SKM-1 treated with dmso at 0.1 percent for 144 hours (cell line): Measurements from ENCODE around the gene VTI1B.

Experiments used
- DNase-seq: peaks from one replicate; lab custom pipeline; 2025; ENCODE audit not compliant: unreplicated experiment; lab: John Stamatoyannopoulos, UW

The VTI1B gene

DNA sequence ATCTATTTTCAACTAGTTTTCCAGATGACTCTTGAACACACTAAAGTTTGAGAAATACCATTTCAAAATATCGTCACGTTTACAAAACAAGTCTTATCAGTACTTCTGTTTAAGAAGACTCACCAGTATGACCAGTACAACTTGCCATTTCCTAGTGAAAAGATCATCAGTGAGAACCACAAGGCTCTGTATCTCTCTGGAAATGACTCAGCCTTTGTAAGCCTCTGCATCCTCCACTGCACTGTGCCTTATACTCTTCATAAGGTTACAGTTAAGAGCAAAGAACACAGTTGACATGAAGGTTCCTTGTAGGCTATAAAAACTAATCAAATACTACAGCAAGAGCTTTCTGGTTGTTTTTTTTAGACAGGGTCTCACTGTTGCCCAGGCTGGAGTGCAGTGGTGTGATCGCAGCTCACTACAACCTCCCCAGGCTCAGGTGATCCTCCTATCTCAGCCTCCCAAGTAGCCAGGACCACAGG is 5.7 kb upstream of the VTI1B start:
- DNase-seq: peak; percentile 42

DNA sequence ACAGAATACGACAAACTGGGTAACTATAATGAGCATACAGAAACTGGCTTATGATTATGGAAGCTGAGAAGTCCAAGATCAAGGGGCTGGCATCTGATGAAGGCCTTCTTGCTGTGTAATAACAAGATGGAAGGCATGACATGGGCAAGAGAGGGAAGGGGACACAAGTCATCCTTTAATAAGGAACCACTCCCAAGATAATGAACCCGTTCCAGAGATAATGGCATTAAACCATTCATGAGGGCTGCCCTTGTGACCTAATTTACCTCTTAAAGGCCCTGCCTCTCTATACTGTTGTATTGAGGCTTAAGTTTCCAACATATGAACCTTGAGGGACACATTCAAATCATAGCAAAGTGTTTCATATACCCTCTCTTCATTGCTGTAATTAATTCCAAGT is 4.6 kb upstream of the VTI1B start:
- no peak for DNase-seq

DNA sequence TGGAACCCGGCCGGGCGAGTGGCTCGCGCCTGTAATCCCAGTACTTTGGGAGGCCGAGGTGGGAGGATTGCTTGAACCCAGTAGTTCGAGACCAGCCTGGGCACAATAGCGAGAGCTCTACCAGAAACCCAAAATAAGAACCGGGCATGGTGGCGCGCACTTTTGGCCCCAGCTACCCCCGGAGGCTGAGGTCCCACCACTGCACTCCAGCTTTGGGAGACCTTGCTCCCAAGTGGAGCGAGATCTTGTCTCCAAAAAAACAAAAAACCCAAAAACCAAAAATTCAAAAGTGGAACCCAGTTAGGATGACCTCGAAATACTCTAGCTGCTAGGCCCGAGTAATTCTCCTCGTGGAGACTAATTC is 769 bp upstream of the VTI1B start:
- DNase-seq: no peak

DNA sequence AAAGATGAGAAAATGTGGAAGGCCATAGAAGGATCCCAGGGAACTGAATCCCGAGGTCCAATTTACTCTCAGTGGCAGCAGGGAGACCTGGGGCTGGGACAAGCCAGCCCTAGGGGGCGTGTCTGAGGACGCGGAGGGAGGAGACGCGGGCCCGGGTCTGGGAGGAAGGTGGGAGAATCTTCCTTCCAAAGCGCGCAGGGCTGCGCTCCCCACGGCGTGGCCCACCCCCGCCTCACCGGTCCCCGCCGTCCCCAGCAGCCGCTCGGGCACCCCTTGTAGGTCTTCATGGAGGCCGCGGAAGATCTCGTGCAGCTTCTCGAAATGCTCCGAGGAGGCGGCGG is 323 bp downstream of the VTI1B start:
- DNase-seq: no peak

DNA sequence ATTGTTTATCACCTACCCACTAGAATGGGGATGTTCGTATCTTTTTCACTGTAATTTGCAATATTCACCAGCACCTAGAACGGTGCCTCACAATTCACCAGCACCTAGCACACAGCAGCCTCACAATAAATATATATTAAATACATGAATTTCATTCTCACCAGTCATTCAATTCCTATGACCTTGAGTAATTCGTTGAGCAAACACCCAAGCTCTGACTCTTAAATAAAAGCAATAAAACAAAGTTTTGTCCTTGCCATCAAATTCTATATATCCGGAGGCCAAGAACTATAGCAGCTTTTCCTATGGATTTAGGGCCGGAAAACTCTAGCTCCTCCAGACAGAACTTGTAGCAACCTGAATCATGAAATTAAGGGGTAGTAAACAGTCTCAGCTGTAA is 981 bp downstream of the VTI1B start:
- DNase-seq: no peak

DNA sequence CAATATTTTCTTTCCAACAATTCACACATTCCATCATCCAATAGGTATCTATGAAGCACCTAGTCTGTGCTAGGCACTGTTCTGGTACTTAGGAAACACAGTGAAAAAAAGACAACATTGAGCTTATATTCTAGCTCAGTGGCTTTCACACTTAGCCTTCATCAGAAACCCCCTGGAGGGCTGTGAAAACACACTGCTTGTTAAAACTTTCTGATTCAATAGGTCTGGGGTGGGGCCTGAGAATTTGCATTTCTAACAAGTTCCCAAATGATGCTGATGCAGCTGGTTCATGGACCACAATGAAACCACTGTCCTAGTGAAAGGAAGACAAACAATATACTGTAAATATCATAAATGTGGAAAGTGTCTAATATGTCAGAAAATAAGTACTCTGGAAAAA is 5.9 kb downstream of the VTI1B start:
- DNase-seq: no peak

- DNase-seq: no peak
Observed at GRCh38 chr14:67666750-67667449, 7.5 kb downstream of the VTI1B start.

GRCh38 chr14:67665868-67666267 is 8.6 kb downstream of the VTI1B start:
- DNase-seq: no peak

DNA sequence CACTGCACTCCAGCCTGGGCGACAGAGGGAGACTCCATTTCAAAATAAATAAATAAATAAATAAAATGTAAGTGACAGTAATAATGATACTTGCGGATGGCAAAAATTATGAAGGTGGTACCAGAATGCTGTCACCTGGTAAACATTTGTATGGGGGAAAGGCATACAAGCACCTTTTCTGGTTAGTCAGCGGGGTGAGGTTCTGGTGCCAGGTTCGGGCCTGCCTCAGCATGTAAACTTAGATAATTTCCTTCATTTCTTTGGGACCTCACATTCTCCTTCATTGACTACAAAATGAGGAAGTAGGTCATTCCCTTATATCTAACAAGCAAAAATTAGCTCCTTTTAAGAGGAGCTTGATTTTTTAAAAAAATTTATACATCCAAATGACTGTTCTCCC is 10.8 kb downstream of the VTI1B start:
- DNase-seq: no peak

- no peak for DNase-seq
Observed at GRCh38 chr14:67653651-67654280, 20.7 kb downstream of the VTI1B start.

- no peak for DNase-seq
Observed at GRCh38 chr14:67652189-67652588, 22.2 kb downstream of the VTI1B start.

GRCh38 chr14:67650694-67651093 is 23.7 kb downstream of the VTI1B start:
- DNase-seq: no peak

DNA sequence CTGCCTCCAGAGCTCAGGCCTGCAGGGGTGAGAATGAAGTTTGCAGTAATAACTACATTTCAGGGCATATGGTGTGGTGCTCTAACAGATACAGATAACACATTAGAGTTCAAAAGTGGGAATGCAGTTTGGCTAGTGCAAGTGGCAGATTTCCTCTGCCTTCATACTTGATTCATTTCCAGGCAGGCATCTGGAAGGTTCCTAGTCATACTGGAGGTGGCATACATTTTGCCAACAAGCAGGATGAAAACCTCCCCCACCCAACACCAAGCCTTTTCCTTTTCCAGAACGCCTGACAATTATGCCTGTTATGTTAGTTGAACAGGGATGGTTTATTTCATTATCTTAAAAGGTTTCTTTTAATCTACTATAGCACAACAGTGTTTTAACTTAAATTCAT is 24.3 kb downstream of the VTI1B start:
- DNase-seq: no peak

DNA sequence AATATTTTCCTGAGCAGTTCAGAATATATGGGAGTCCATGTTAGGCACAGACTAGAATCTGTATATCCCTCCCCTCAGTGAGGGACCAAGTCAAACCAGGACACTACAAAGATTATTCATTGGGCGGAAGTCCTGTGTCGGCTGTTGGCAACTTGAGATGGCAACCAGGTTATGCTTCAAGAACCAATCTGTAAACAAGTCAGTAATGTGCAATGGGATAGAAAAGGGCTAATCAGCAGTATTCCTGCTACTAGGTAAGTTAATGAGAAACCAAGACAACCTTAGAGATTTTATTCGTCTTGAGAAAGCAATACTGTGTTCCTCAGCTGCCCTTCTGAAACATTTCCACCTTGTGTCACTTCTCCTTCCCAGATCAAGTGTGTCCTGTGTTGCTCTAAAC is 28.3 kb downstream of the VTI1B start:
- DNase-seq: no peak

DNA sequence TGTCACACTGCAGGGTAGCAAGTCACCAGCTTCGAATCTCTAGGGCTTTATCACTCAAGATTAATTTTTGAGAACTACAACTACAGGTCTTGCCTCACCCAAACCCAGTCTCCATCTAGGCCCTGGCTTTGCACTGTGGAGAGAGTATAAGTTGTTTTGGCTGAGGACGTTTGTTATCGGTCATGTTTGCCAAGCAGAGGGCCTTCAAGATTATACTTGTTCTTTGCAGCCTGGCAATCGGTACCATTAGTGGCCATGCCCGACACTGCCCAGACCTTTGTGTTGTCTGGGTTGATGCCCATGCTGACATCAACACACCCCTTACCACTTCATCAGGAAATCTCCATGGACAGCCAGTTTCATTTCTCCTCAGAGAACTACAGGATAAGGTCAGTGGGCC is 29.0 kb downstream of the VTI1B start:
- DNase-seq: no peak

GRCh38 chr14:67644428-67644827 is 30.0 kb downstream of the VTI1B start:
- no peak for DNase-seq

- DNase-seq: no peak
Observed at GRCh38 chr14:67643713-67644112, 30.7 kb downstream of the VTI1B start.

GRCh38 chr14:67641902-67642749 is 32.3 kb downstream of the VTI1B start:
- DNase-seq: no peak

DNA sequence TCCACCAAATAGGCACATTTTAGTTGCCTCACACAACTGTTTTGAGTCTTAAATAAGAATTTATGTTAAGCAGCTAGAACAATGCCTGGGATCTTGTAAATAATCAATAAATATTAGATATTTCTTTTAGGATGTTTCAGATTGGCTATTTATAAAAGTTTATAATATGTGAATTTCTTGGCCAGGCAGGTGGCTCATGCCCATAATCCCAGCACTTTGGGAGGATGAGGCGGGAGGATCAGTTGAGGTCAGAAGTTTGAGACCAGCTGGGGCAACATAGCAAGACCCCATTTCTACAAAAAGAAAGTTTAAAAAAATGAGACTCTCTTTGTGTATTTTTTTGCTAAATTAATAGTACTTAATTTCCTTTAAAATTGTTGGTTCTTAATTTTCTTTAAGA is 33.0 kb downstream of the VTI1B start:
- DNase-seq: no peak

DNA sequence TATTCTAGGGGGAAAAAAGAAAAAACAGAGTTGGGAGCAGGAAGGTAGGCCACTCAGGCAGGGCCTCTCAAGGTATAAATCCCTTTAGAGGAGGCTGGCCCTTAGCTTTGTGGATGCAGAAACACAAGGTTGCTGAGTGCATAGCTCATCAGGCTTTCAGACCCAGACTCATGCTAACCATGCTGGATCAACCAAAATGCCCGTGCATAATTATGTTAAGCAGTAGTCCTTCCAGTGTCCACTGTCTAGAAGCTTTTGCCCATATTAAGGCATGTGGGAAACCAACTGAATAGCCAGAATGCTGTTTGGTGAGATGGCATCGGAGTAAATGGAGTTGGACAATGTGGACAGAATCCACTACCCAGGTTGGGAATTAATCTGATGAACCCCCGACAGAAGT is 35.8 kb downstream of the VTI1B start:
- no peak for DNase-seq

DNA sequence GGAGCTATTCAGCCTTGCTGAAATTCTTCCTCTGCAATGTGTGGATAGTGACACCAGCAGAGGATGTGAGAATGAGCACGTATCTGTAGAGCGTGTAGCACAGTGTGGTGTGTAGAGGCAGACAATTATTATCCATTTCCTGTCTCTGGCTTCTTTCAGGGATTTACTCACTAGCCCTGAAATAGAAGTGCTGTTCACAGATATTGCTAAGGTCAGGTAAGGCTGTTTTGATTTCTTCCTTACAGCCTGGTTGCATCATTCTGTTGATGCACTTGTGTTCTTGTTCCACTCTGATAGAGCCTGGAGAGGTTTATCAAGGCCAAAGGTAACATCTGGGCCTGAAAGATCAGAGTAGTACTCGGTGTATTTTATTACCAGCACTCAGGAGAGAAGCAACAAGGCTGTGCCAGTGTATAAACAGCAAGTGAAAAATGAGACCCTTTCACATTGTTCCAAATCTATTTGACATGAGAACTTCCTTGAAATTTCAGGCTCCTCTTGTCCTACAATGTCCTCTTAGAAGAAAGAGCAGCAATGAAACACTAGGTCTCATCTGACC is 38.0 kb downstream of the VTI1B start:
- no peak for DNase-seq
